ENCODE data around the gene NOL12.
A peak's percentile ranks its signal among the peaks of the same experiment; 100 is the strongest.
"Not testable (repeated sequence)": the region's sequence is repeated elsewhere in the genome, so short reads cannot be mapped to it uniquely, and the experiment has no call there.

Gene NOL12

GRCh38 chr22:37713761-37714160, 27.6 kb downstream of the NOL12 start:
- no peak for DNase-seq (ENCODE audit: low read depth)

- DNase-seq (ENCODE audit: low read depth), result no peak
These were observed 28.5 kb downstream of the NOL12 start for GRCh38 chr22:37714634-37715033.

DNA sequence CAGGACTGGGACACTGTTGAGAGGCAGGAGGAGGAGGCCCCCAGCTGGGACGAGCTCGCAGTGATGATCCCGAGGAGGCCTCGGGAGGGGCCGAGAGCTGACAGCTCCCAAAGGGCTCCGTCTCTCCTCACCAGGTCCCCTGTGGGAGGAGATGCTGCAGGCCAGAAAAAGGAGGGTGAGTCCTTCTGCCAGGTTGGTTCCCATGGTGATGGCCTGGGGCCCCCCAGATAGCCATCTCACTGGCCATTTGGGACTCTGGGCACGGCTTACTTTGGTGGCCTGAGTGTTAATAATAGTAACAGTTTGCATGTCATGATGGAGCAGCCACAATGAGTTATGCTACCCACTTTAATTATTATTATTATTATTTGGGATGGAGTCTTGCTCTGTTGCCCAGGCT, 29.6 kb downstream of the NOL12 start:
- DNase-seq (ENCODE audit: low read depth), result no peak

- DNase-seq (ENCODE audit: low read depth), result peak; percentile 84
These were observed 30.6 kb downstream of the NOL12 start for GRCh38 chr22:37716708-37717107.

GRCh38 chr22:37717235-37717634, 31.1 kb downstream of the NOL12 start:
- DNase-seq (ENCODE audit: low read depth), result not testable (repeated sequence)

- DNase-seq (ENCODE audit: low read depth), result not testable (repeated sequence)
These were observed 31.7 kb downstream of the NOL12 start for GRCh38 chr22:37717746-37718305.

- DNase-seq (ENCODE audit: low read depth), result no peak
These were observed 39.6 kb downstream of the NOL12 start for GRCh38 chr22:37725551-37726240.

GRCh38 chr22:37726241-37726887, 40.2 kb downstream of the NOL12 start:
- DNase-seq (ENCODE audit: low read depth), result no peak

- no peak for DNase-seq (ENCODE audit: low read depth)
These were observed 42.5 kb downstream of the NOL12 start for GRCh38 chr22:37728620-37729019.

- DNase-seq (ENCODE audit: low read depth), result no peak
These were observed 45.8 kb downstream of the NOL12 start for GRCh38 chr22:37731804-37732471.

- DNase-seq (ENCODE audit: low read depth), result no peak
These were observed 46.8 kb downstream of the NOL12 start for GRCh38 chr22:37732699-37733607.

DNA sequence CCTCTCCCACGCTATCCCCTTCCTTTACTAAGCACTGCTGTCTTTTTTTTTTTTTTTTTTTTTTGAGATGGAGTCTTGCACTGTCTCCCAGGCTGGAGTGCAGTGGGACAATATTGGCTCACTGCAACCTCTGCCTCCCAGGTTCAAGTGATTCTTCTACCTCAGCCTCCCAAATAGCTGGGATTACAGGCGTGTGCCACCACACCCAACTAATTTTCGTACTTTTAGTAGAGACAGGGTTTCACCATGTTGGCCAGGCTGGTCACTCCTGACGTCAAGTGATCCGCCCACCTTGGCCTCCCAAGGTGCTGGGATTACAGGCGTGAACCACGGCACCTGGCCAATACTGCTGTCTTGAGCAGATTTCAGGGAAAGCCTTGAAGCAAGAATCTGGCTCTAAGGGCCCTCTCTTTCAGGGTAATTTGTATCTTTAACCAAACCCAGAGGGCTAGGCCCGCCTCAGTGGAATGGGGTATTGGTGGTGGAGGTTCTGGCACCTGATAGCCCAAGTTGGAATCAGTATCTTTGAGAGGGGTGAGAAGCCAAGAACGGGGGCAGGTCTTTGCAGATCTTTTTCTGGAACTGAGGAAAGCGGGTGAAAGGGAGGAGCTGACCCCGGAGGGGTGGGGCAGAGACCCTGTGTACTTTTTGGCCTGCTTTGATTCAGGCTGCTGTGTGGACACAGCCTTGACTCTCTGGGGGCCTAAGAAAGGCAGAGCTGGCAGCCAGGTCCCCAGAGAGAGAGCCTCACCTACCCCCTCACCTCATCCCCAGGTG, 47.7 kb downstream of the NOL12 start:
- DNase-seq (ENCODE audit: low read depth), result no peak

DNA sequence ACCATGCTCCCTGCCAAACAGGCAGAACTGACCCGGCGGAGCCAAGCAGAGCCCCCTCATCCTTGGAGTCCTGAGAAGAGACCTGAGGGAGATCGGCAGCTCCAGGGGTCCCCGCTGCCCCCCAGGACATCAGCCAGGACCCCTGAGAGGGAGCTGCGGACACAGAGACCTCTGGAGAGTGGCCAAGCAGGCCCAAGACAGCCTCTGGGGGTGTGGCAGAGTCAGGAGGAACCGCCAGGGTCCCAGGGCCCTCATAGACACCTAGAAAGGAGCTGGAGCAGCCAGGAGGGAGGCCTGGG, 48.2 kb downstream of the NOL12 start:
- no peak for DNase-seq (ENCODE audit: low read depth)

DNA sequence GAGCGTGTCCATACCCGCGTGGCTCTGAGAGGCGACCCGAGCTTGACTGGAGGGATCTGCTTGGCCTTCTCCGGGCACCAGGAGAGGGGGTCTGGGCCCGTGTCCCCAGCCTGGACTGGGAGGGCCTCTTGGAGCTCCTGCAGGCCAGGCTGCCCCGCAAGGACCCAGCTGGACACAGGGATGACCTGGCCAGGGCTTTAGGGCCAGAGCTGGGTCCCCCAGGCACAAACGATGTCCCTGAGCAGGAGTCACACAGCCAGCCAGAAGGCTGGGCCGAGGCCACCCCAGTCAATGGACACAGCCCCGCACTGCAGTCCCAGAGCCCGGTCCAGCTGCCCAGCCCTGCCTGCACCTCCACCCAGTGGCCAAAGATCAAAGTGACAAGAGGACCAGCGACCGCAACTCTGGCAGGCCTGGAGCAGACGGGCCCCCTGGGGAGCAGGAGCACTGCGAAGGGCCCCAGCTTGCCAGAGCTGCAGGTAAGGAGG, 48.9 kb downstream of the NOL12 start:
- DNase-seq (ENCODE audit: low read depth), result no peak

GRCh38 chr22:37739035-37739434, 52.9 kb downstream of the NOL12 start:
- DNase-seq (ENCODE audit: low read depth), result no peak

DNA sequence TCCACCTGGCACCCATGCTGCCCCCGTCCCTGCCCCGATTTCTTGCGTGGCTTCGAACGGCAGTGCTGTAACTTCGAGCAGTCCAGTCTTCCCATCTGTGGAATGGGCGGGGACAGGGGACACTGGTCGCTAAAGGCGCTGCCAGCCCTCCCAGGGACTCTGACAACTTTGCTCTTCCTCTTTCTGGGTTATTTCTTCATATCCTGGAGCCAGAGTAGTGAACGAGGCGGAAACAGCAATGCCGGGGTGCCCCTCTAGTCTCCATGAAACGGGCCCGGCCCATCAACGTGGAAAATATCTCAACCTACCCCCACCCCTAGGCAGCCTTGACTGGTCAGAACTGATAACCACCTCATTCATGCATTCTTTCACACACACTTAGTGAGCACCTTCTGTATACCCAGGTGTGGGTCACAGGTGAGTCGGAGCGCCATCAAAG, 53.5 kb downstream of the NOL12 start:
- DNase-seq (ENCODE audit: low read depth), result no peak

DNA sequence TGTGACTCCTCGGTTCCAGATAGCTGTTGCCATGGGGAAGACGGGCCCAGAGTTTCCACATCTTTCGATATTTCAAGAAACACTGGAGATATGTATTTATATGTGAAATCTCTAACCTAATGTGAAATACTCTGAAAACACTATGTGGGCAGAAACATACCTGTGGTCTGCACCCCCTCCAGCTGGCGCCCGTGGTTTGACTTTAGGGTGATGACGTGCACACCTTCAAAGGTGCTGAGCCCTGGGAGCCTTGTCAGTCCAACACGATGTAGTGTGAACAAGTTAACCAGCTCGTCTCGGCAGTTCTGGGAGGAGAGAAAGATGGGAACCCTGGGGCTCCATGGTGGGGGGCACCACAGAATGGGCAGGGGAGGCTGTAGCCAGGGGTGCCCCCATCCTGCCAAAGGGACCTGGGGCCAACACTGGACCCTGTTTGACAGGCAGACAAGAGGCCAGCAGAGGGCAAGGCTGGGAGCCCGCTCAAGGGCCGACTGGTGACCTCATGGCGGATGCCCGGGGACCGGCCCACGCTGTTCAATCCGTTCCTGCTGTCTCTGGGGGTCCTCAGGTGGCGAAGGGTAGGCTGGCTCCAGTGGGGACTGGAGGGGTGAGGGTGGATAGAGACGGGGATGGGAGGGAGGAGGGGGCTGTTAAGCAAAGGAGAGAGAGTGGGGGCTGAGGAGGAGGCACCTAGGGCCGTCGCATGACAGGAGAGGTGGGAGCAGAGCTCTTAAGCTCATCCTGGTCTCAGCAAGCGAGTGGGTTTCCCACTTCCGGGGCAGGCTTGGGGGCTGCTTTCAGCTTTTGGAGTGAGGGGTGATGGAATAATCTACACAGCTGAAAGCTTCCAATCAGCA, 54.5 kb downstream of the NOL12 start:
- DNase-seq (ENCODE audit: low read depth), result no peak

GRCh38 chr22:37741312-37741795, 55.2 kb downstream of the NOL12 start:
- DNase-seq (ENCODE audit: low read depth), result peak; percentile 89

GRCh38 chr22:37742376-37743171, 56.4 kb downstream of the NOL12 start:
- DNase-seq (ENCODE audit: low read depth), result peak; percentile 73

Data from HS-5 (cell line).